K562 (cell line): Measurements from ENCODE around the gene PELI3. TPM values are rescaled to one million over a fixed set of nuclear protein-coding genes. Genes with fewer than 3 reads are reported as not detected.

Experiments
- BMI1 ChIP-seq: fragments of 150-350 bp; IDR thresholded peaks from 2 replicates; pipeline ENCODE4 v1.6.1; 2014; ENCODE audit warnings: low read length
- ELK3 ChIP-seq: fragments of 450-650 bp; formaldehyde crosslinking; IDR thresholded peaks from 2 replicates; pipeline ENCODE4 v1.4.0; 2020; ENCODE audit warnings: mild to moderate bottlenecking
- FOXJ2 ChIP-seq: fragments of 200-800 bp; sonication (Bioruptor generic); IDR thresholded peaks from 2 replicates; pipeline ENCODE4 v1.6.1; 2016; ENCODE audit warnings: missing genetic modification characterization, missing compliant biosample characterization
- HCFC1 ChIP-seq: IDR thresholded peaks from 2 replicates; pipeline ENCODE4 v1.6.1; 2012; ENCODE audit warnings: low read depth, low read length, improper control_type of control experiment
- HDAC3 ChIP-seq: fragments of 450-650 bp; IDR thresholded peaks from 2 replicates; pipeline ENCODE4 v1.6.1; 2018; ENCODE audit warnings: borderline replicate concordance, mild to moderate bottlenecking, moderate library complexity; ENCODE audit not compliant: partially characterized antibody
- HIVEP1 ChIP-seq: fragments of 250-450 bp; sonication (Bioruptor Pico); IDR thresholded peaks from 2 replicates; pipeline ENCODE4 v1.4.0; 2020; ENCODE audit warnings: mild to moderate bottlenecking
- KDM2B ChIP-seq: fragments of 250-450 bp; sonication (Bioruptor Pico); IDR thresholded peaks from 2 replicates; pipeline ENCODE4 v1.8.0; 2021; ENCODE audit warnings: mild to moderate bottlenecking, moderate library complexity
- MECOM ChIP-seq: fragments of 250-450 bp; sonication (Bioruptor Pico); IDR thresholded peaks from 2 replicates; pipeline ENCODE4 v1.8.0; 2022; ENCODE audit warnings: inconsistent platforms
- NBN ChIP-seq: fragments of 450-650 bp; IDR thresholded peaks from 2 replicates; pipeline ENCODE4 v1.6.1; 2016; ENCODE audit warnings: low read depth, mild to moderate bottlenecking
- NELFE ChIP-seq: IDR thresholded peaks from 2 replicates; pipeline ENCODE4 v1.6.1; 2011; ENCODE audit warnings: mild to moderate bottlenecking; ENCODE audit not compliant: insufficient read depth, insufficient read length
- POLR3G ChIP-seq: IDR thresholded peaks from 2 replicates; pipeline ENCODE4 v1.6.1; 2011; ENCODE audit not compliant: insufficient read length, insufficient replicate concordance; ENCODE audit errors: extremely low read depth
- RBM22 ChIP-seq: fragments of 200-400 bp; formaldehyde crosslinking; IDR thresholded peaks from 2 replicates; pipeline ENCODE4 v1.6.1; 2018; ENCODE audit warnings: low read length, low read depth; ENCODE audit not compliant: poor library complexity, severe bottlenecking
- SP1 ChIP-seq: sonication (generic); formaldehyde crosslinking; IDR thresholded peaks from 2 replicates; pipeline ENCODE4 v1.8.1; 2022; ENCODE audit warnings: mild to moderate bottlenecking, missing genetic modification reagents
- YY1 ChIP-seq, 3 experiments: IDR thresholded peaks; 2 replicates each; pipeline ENCODE4 v1.6.1; 2011; ENCODE audit warnings: low read length in 2 of 3, mild to moderate bottlenecking in 2 of 3, moderate library complexity in 2 of 3, borderline replicate concordance in 1 of 3, control low read depth in 1 of 3, low read depth in 1 of 3; ENCODE audit not compliant: insufficient read depth in 3 of 3, insufficient replicate concordance in 2 of 3, control insufficient read depth in 1 of 3, insufficient read length in 1 of 3; ENCODE audit errors: extremely low read depth in 1 of 3
- ZNF232 ChIP-seq: sonication (generic); formaldehyde crosslinking; IDR thresholded peaks from 2 replicates; pipeline ENCODE4 v1.8.0; 2022; ENCODE audit warnings: mild to moderate bottlenecking, missing genetic modification reagents
- ZNF507 ChIP-seq: conservative IDR thresholded peaks from 2 replicates; pipeline ENCODE4 v1.6.1; 2017; ENCODE audit warnings: missing genetic modification characterization, missing compliant biosample characterization
- ZSCAN32 ChIP-seq: fragments of 450-650 bp; formaldehyde crosslinking; IDR thresholded peaks from 2 replicates; pipeline ENCODE4 v1.4.0; 2020; ENCODE audit warnings: mild to moderate bottlenecking, moderate library complexity
- polyA plus RNA-seq, 8 experiments: library from polyadenylated mRNA; depleted of rRNA in 4 of 8; stranded (reverse) in 5 of 8; unstranded in 3 of 8; fragments of >200 nt; fragmentation: Nextera tagmentation in 2 of 8; fragmentation: Illumina TruSeq in 1 of 8; extraction: Ambion mirVana in 2 of 8; extraction: Trizol in 1 of 8; gene quantifications; 2 replicates each; pipeline versions ENCODE4 v1.2.1 to v1.2.3, GENCODE V29; 2011 to 2014; ENCODE audit warnings: inconsistent platforms in 1 of 8, missing spikeins in 1 of 8
- total RNA-seq, 7 experiments: library from RNA; depleted of rRNA in 6 of 7; stranded (reverse); fragments of >200 nt in 6 of 7; fragmentation: Illumina TruSeq in 2 of 7; extraction: Trizol in 2 of 7; gene quantifications; 2 replicates each; pipeline versions ENCODE4 v1.2.1 to v1.2.3, GENCODE V29; 2011 to 2021; ENCODE audit warnings: low replicate concordance in 1 of 7
- TF ChIP-seq, protein P1 (sequence below): sonication (generic); formaldehyde crosslinking; IDR thresholded peaks from 2 replicates; pipeline ENCODE4 v1.8.0; 2022; ENCODE audit warnings: mild to moderate bottlenecking, missing genetic modification reagents, borderline replicate concordance
- TF ChIP-seq, protein P2 (sequence below): fragments of 450-650 bp; formaldehyde crosslinking; IDR thresholded peaks from 2 replicates; pipeline ENCODE4 v1.4.0; 2022; ENCODE audit warnings: missing genetic modification characterization
- TF ChIP-seq, protein P3 (sequence below): IDR thresholded peaks from 3 replicates; pipeline ENCODE4 v1.6.1; 2011; ENCODE audit warnings: borderline replicate concordance, mild to moderate bottlenecking; ENCODE audit not compliant: insufficient read length, insufficient read depth

Gene PELI3
- total and polyA plus RNA-seq, 9 of the 15 experiments (the other 6 are each of a cell fraction or from before 2014, with no cell fraction given), result 0.17 to 4.2 (median 1.9) TPM

GRCh38 chr11:66418168-66418985 is 48.3 kb upstream of the PELI3 start (continued):
- TF ChIP-seq, protein P1, sequence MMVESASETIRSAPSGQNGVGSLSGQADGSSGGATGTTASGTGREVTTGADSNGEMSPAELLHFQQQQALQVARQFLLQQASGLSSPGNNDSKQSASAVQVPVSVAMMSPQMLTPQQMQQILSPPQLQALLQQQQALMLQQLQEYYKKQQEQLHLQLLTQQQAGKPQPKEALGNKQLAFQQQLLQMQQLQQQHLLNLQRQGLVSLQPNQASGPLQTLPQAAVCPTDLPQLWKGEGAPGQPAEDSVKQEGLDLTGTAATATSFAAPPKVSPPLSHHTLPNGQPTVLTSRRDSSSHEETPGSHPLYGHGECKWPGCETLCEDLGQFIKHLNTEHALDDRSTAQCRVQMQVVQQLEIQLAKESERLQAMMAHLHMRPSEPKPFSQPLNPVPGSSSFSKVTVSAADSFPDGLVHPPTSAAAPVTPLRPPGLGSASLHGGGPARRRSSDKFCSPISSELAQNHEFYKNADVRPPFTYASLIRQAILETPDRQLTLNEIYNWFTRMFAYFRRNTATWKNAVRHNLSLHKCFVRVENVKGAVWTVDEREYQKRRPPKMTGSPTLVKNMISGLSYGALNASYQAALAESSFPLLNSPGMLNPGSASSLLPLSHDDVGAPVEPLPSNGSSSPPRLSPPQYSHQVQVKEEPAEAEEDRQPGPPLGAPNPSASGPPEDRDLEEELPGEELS, result no peak
- TF ChIP-seq RBM22 (no peak), ZNF232 (CRISPR knock-in tag) (no peak), SP1 (CRISPR knock-in tag) (no peak), ZNF507 (tag) (no peak), MECOM (CRISPR knock-in tag) (no peak), ZSCAN32 (CRISPR knock-in tag) (no peak), NBN (no peak), HIVEP1 (CRISPR knock-in tag) (no peak), FOXJ2 (tag) (no peak), KDM2B (CRISPR knock-in tag) (no peak), HCFC1 (peak; percentile 45; the same call in 1 of the 2 replicates), ELK3 (CRISPR knock-in tag) (no peak), BMI1 (no peak), NELFE (no peak), POLR3G (no peak), HDAC3 (peak; percentile 57), YY1 (IDR thresholded peaks at IDR 0.05; ENCODE audit: borderline replicate concordance in 1 of 3, control insufficient read depth in 1 of 3, extremely low read depth in 1 of 3, insufficient read depth in 3 of 3, insufficient read length in 1 of 3, insufficient replicate concordance in 2 of 3, low read depth in 1 of 3, low read length in 2 of 3) (peak in 2 of 3 experiments; percentile 29 to 88)
- TF ChIP-seq, protein P2, sequence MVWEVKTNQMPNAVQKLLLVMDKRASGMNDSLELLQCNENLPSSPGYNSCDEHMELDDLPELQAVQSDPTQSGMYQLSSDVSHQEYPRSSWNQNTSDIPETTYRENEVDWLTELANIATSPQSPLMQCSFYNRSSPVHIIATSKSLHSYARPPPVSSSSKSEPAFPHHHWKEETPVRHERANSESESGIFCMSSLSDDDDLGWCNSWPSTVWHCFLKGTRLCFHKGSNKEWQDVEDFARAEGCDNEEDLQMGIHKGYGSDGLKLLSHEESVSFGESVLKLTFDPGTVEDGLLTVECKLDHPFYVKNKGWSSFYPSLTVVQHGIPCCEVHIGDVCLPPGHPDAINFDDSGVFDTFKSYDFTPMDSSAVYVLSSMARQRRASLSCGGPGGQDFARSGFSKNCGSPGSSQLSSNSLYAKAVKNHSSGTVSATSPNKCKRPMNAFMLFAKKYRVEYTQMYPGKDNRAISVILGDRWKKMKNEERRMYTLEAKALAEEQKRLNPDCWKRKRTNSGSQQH (CRISPR knock-in tag), result no peak
- TF ChIP-seq, protein P3, sequence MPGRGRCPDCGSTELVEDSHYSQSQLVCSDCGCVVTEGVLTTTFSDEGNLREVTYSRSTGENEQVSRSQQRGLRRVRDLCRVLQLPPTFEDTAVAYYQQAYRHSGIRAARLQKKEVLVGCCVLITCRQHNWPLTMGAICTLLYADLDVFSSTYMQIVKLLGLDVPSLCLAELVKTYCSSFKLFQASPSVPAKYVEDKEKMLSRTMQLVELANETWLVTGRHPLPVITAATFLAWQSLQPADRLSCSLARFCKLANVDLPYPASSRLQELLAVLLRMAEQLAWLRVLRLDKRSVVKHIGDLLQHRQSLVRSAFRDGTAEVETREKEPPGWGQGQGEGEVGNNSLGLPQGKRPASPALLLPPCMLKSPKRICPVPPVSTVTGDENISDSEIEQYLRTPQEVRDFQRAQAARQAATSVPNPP, result no peak
